Left lobe of liver (tissue), 2 donors: ENCODE measurements around the gene FAIM. TPM values are rescaled to one million over a fixed set of nuclear protein-coding genes. Genes with fewer than 3 reads are reported as not detected.
"Not testable (repeated sequence)": the region's sequence is repeated elsewhere in the genome, so short reads cannot be mapped to it uniquely, and the experiment has no call there.

Source experiments
- ATAC-seq: fragments of 200-7000 bp; cut with Tn5 transposase; one replicate; pipeline ENCODE4 v1.9.1; 2020; ENCODE audit warnings: mild to moderate bottlenecking, moderate library complexity
- DNase-seq: peaks from one replicate; pipeline ENCODE4 v3.0.0-alpha.2; 2020; ENCODE audit warnings: low spot score
- total RNA-seq: library from RNA; stranded (reverse); gene quantifications from one replicate; pipeline ENCODE4 v1.2.1, GENCODE V29; 2021
- donor health status: DM: no; HTN: no; CAD: no; lungs with moderate emphysema.
- donor health status: DM: no; HTN: yes; CAD: no.

The FAIM gene, protein sequence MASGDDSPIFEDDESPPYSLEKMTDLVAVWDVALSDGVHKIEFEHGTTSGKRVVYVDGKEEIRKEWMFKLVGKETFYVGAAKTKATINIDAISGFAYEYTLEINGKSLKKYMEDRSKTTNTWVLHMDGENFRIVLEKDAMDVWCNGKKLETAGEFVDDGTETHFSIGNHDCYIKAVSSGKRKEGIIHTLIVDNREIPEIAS
- total RNA-seq: 3.5 TPM

DNA sequence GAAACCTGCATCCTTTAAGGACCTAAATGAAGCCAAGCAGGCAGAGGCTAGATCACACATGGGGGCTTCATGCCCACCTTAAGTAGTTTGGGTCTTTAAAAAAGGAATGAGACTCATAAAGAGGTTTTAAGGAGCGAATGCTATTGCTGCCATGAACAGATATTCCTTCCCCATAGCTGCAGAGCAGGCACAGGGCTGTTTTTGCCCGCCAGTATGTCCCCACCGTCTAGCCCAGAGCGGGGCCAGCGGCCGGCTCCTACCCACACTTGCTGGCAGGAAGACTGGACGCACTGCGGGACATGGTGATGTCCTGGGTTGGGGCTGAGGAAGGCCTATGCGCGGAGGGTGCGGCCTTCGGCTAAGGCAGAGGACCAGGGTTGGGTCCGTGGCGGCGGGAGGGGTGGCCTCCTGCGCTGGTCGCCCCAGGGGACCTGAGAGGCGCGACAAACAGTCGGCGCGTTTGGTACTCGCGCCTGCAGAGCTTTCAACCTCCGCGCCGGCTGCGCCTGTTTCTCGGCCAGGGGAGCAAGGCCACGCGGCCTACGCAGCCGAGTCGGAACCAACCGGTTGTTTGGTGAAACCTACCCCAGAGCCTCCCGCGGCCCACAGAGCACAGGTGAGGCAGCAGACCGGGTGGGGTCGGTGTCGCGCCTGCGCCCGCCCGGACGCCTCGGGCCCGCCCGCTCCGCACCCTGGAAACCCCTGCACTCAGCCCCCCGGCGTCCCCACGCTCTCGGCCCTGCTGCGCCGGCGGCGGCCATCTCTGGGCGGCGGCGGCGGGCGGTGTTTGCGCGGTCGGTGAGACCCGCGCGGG, at the start of gene FAIM:
TSS of gene FAIM (plus strand) at position 450 of the 814 bp plus-strand sequence. CDS start 10,956 bp downstream, outside the sequence.
- peak; percentile 75 for DNase-seq
- peak; percentile 81 for ATAC-seq

DNA sequence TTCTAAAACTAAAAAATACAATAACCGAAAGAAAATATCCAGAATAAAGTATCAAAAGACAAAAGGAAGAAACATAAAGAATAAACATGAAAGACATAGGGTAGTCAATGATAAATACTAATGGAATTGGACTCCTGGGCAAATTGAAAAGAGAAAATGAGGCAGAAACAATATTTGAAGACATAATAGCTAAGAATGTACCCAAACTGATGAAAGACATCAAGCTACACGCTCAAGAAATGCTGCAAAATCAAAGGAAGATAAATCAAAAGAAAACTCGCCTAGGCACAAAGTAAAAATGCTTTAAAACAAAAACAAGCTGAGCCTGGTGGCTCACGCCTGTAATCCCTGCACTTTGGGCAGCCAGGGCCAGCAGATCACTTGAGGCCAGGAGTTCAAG, 49.4 kb upstream of the FAIM start:
- no peak for DNase-seq
- no peak for ATAC-seq

DNA sequence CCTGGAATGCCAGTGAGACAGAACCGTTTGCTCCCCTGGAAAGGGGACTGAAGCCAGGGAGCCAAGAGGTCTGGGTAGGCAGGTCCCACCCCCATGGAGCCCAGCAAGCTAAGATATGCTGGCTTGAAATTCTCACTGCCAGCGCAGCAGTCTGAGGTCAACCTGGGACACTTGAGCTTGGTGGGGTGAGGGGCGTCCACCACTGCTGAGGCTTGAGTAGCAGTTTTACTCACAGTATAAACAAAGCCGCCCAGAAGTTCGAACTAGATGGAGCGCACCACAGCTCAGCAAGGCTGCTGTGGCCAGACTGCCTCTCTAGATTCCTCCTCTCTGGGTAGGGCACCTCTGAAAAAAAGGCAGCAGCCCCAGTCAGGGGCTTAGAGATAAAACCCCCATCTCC, 48.1 kb upstream of the FAIM start:
- ATAC-seq: no peak

DNA sequence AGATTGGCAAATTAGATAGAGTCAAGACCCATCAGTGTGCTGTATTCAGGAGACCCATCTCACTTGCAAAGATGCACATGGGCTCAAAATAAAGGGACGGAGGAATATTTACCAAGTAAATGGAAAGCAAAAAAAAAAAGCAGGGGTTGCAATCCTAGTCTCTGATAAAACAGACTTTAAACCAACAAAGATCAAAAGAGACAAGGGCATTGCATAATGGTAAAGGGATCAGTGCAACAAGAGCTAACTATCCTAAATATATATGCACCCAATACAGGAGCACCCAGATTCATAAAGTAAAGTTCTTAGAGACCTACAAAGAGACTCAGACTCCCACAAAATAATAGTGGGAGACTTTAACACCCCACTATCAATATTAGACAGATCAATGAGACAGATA, 45.7 kb upstream of the FAIM start:
- not testable (repeated sequence) for ATAC-seq, DNase-seq

More for the DNA sequence above, 48.1 kb upstream of the FAIM start:
- no peak for DNase-seq

DNA sequence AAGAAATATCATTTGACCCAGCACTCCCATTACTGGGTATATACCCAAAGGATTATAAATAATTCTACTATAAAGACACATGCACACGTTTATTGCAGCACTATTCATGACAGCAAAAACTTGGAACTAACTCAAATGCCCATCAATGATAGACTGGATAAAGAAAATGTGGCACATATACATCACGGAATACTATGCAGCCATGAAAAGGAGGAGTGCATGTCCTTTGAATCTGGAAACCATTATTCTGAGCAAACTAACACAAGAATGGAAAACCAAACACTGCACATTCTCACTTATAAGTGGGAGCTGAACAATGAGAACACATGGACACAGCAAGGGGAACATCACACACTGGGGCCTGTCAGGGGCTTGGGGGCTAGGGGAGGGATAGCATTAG, 42.3 kb upstream of the FAIM start:
- DNase-seq, ATAC-seq: not testable (repeated sequence)

DNA sequence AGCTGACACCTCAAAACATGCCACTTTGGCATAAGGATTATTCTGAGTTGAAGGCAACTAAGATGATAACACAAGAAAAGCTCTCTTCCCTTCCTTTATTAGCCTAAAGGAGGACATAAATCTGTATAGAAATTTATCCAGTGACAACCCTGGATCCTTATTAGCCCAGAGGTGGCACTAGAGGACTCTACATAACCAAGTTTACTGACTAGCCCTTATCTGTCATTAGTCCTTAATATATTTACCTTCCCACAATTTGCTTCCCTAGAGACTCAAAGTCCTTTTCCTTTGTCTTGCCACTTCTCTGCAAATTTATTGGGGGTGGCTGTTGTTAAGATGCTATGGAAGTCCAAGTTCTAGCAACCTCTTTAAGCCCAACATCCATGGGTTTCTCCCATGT, 41.2 kb upstream of the FAIM start:
- ATAC-seq: peak; percentile 82

DNA sequence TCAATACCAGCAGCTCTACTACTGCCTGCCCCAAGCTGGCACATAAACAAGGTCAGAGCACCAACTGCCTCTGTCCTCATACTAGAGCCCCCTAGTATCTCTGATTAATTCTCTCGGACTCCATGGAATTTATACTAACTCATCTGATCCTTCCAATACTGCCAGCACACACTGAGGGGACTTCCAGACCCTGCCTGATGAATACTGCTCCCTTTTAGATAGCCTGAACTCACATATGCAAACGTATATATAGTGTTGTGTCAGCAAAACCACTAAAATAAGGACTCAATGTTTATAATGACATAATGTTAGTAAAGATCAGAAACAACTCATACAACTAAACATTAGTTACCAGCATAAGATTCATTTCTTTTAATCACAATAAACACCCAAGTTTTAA, 39.5 kb upstream of the FAIM start:
- no peak for ATAC-seq

More for the DNA sequence above, 41.2 kb upstream of the FAIM start:
- DNase-seq: no peak

DNA sequence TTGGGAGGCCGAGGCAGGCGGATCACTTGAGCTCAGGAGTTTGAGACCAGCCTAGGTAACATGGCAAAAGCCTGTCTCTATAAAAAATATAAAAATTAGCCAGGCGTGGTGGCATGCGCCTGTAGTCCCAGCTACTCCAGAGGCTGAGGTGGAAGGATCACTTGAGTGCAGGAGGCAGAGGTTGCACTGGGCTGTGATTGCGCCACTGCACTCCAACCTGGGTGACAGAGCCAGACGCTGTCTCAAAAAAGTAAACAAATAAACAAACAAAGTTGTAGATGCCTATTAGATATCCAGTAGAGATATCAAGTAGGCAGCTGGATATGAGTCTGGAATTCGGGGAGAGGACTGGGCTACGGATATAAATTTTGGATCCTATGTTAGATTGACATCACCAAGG, 38.9 kb upstream of the FAIM start:
- DNase-seq: not testable (repeated sequence)
- peak; percentile 58 for ATAC-seq

More for the DNA sequence above, 39.5 kb upstream of the FAIM start:
- DNase-seq: no peak

DNA sequence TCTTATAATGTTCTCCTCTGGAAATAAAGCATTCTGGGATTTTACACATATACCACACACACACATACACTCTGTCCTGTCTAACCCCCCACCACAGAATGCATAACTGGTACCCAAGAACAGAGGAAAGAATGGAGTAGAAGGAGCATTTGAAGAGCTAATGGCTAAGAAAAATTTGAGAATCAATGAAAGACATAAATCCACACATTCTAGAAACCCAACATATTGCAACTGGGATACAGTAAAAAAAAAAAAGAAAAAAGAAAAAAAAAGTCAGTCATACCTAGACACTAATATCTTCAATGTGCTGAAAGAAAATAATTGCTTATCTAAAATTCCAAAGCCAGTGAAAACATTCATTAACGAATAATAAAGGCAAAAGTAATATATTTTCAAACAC, 35.4 kb upstream of the FAIM start:
- DNase-seq: no peak
- ATAC-seq: no peak

DNA sequence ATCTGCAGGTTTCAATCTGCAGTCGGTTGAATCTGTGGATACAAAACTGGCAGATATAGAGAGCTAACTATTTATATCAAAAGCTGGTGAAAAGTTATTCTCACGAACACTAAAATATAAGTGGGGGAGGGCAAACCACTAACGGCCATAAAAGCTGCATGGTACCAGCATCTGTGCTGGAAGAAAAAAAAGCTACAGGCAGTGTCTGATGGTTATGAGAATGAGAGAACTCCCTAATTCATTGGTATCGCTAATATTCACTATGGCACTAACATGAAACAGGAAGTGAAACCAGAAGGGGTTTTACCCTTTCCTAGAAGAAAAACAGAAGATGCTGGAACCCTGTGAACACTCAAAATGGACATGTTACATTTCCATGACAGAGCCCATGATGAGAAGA, 30.4 kb upstream of the FAIM start:
- DNase-seq (no peak), ATAC-seq (no peak)

DNA sequence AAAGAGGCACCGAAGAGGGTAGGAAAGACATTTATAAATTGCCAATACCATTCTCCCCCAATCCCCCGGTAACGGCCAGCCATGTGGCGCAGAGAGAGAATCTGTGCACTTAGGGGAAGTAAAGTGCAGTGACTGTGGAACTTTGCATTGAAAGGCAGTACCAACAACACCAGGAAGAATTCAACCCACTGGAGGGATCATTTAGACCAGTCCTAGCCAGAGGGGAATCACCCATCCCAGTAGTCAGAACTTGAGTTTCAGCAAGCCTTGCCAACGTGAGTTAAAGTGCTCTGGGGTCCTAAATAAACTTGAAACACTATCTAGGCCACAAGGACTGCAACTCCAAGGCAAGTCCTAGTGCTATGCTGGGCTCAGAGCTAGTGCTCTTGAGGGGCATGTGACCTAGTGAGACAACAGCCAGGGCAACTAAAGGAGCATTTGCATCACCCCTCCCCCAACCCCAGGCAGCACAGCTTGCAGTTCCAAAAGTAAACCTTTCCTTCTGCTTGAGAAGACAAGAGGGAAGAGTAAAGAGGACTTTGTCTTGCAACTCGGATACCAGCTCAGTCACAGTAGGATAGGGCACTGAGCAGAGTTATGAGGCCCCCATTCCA, 29.5 kb upstream of the FAIM start:
- ATAC-seq (no peak), DNase-seq (no peak)

DNA sequence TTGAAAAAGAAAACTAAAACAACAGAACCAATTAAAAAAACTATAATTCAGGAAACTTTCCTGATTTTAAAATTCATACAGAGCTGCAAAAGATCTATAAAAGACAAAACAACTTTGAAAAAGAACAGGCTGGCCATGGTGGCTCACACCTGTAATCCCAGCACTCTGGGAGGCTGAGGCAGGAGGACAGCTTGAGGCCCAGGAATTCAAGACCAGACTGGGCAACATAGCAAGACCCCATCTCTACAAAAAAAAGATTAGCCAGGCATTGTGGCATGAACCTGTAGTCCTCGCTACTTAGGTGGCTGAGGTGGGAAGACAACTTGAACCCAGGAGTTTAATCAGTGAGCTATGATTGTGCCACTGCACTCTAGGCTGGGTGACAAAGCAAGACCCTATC, 21.2 kb upstream of the FAIM start:
- ATAC-seq: no peak
- no peak for DNase-seq

DNA sequence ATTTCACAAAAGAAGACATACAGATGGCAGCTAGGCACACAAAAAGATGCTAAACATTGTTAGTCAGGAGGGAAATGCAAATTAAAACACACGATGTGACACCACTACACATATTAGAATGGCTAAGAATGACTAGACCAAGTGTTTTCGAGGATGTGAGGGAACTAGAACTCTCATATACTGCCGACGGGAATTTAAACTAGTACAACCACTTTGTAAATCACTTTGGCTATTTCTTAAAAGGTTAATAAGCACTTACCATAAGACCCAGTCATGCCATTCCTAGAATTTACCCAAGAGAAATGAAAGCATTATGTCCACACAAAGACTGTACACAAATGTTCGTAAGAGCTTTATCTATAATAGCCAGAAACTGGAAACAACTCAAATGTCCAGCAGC, 20.1 kb upstream of the FAIM start:
- DNase-seq (no peak), ATAC-seq (no peak)

DNA sequence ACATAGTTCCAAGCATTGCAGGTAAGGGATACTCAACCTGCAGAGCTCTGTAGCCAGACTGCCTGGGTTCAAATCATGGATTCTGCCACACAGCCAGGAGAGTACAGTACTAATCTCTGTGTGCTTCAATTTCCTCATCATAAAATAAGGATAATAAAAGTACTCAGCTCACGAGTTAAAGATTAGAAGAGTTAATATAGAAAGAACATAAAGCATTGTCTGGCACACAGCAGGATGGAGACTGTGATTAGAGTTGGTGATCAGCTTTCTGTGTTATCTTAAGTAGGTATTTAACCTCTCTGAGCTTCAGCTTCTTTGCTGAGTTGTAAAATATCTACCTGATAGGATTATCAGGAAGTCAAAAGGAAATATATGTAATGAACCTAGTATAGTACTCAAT, 17.2 kb upstream of the FAIM start:
- ATAC-seq: no peak
- no peak for DNase-seq

DNA sequence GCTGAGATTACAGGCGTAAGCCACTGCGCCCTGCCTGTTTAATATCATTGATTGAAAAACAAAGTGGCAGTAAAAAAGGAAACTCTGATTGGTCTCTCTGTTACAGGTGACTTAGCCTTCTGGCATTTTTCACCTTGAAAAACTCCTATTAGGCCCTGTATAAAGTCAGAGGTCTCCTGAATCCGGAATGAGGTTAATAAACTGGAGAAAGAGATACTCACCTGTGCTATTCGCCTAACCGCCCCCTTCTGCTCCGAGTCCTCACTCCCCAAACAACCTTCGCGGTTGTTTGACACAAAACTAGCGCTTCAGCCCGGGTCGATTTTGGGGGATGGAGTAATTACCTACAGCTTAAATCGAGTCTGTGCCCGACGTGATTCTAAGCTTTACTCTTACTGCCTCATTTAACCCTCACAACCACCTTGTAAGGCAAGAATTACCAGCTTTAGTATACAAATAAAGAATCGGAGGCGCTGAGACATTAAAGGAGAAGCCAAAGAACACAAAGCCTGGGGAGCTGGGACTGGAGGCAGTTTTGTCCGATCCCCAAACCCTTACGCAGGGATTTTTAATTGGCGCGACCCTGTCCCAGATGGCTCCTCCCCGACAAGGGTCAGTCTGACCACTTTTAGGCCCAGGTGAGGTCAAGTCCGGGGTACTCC, 15.0 kb upstream of the FAIM start:
- DNase-seq: no peak
- peak; percentile 22 for ATAC-seq

DNA sequence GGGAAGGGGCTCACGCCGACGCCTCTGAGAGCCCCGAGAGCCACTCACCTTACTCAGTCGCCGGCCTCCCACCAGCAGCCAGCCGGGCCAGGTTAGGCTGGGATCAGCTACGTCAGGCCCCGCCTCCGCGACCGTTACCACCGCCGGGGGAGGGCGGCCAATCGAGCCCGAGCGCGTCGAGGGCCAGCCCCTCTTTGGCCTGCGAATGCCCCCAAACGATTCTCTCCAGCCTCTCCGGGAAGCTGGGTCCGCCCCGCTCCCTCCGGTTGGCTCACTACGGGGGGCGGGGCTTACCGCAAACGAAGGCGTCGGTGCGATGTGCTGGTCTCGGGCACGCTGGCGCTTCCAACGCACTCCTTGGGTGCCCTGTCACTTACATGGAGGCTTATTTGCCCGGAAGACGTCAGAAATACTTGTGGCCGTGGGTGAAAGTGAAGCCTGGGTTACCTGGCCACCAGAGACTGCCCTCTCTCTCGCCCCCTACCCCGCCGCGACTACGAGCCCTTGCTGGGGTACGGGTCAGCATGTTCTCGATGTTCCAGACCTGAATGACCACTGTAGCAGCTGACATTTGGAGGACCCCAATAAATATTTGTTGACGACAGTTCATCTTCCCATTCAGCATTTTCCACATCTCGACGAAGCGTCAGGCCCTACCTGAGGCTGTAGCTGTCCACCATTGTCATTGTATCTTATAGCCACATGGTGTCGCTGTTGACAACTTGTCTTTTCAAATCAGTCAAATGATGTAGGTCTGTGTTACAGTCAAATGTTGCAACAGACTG, 14.2 kb upstream of the FAIM start, which contains the start of gene CEP70:
TSS of gene CEP70 (minus strand) at position 111 of the 785 bp plus-strand sequence. CDS start 21,333 bp downstream, outside the sequence.
- peak; percentile 97 for DNase-seq
- peak; percentile 92 for ATAC-seq

DNA sequence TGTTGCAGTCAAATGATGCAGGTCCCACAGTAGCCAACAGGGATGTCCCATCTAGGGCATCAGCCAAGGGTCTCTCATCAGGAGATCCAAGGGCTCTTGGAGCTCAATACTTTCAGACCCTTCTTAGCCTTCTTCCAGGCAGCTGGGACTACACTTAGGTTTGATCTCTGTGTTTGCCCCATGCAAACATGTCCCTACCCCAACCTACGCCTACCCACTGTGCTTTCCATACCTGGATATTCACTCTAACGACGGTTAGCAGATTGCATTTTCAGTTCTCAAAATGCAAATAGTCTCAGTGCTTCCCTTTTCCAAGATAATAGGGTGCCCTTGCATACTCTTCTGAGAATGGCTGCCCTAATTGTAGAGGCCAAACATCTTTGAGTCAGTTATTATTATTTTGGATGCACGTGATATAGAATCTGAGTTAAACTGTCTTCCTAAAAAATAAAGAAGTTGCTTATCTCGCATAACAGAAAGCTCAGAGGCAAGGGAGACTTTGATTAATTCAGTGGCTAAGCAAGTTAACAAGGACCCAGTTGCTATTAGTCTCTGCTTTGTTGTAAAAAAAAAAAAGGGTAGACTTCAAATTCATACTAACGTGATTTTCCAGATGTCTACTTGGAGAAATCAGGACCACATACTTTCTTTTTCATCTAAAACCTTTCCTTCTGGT, 13.5 kb upstream of the FAIM start:
- no peak for ATAC-seq

DNA sequence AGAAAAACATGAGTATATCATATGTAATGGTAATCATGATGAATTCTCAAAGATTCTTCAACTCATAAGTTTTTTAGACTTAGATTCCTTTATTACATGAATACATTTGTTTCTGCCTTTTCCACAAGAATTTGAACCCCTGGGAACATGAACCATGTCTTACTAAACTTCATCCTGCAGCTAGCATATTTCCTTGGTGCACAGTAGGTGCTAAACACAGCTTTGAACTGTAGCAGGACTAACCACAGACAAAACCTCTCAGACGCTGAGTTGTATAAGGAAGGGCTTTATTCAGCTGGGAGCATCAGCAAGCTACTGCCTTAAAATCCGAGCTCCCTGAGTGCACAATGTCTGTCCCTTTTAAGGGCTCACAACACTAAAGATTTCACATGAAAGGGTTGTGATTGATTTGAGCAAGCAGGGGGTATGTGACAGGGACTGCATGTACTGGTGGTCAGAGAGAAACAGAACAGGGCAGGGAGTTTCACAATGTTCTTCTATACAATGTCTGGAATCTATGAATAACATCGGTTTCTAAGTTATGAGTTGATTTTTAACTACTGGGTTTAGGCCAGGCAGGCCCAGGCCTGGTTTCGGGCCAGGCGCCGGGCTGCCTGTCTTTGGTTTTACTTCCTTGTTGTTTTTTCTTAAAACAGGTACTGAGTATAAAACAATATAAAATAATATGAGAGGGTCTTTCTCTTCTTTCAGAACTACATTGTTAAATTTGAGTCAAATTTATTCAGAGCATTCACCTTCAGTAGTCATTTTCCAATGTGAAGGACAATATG, 11.2 kb upstream of the FAIM start:
- DNase-seq, ATAC-seq: not testable (repeated sequence)

More for the DNA sequence above, 13.5 kb upstream of the FAIM start:
- no peak for DNase-seq

DNA sequence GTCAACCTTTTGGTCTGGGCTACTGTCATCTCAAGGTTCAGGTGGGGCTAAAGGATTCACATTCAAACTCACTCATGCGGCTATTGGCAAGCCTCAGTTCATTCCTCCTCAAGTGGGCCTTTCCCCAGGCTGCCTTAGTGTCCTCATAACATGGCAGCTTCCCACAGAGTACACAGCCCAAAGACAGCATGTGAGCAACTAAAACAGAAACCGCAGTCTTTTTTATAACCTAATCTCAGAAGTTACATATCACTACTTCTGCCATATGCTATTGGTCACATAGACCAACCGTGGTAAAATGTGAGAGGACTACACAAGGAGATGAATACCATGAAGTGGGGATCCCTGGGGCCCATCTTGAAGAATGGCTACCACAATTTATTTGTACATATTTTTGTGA, 10.0 kb upstream of the FAIM start:
- ATAC-seq: no peak

More for the DNA sequence above, 10.0 kb upstream of the FAIM start:
- no peak for DNase-seq
